OCI-LY7 (cell line): ENCODE results near the gene PPP4R4. TPM values are rescaled to one million over a fixed set of nuclear protein-coding genes. Genes with fewer than 3 reads are reported as not detected.
"Not testable (repeated sequence)": the region's sequence is repeated elsewhere in the genome, so short reads cannot be mapped to it uniquely, and the experiment has no call there.

Source experiments
- BruUV-seq: library from RNA; stranded (reverse); fragments of 400-500 nt; replicated peaks from 2 replicates; lab custom pipeline; 2021; lab: Mats Ljungman, UMichigan
- CTCF ChIA-PET: fragments of 300-600 bp; sonication (Branson Sonifier 250); formaldehyde crosslinking; loops from one replicate; lab custom pipeline; 2022; ENCODE audit warnings: antibody characterized with exemption; ENCODE audit not compliant: unreplicated experiment; lab: Charles Lee
- POLR2A ChIA-PET: fragments of 300-600 bp; sonication (Branson Sonifier 250); formaldehyde crosslinking; loops from one replicate; lab custom pipeline; 2022; ENCODE audit warnings: antibody characterized with exemption; lab: Charles Lee
- DNase-seq: peaks from one replicate; pipeline ENCODE4 v3.0.0-alpha.2; 2015; ENCODE audit warnings: low spot score
- H2AFZ ChIP-seq: fragments of 200-600 bp; sonication (generic), shearing (Covaris generic); 2 replicates; pipeline ENCODE4 v1.6.1; 2014; ENCODE audit warnings: mild to moderate bottlenecking, antibody characterized with exemption, low read length, moderate library complexity
- H3K27ac ChIP-seq: fragments of 200-600 bp; sonication (generic); 2 replicates; pipeline ENCODE4 v1.5.1; 2014; ENCODE audit warnings: mixed run types, low read depth, mild to moderate bottlenecking, moderate library complexity, low read length, inconsistent platforms; ENCODE audit not compliant: poor library complexity, severe bottlenecking
- H3K36me3 ChIP-seq: fragments of 200-600 bp; sonication (generic); 2 replicates; pipeline ENCODE4 v1.6.1; 2014; ENCODE audit warnings: mild to moderate bottlenecking, antibody characterized with exemption, low read length, moderate library complexity, mixed read lengths; ENCODE audit not compliant: insufficient read depth
- H3K4me1 ChIP-seq: fragments of 200-600 bp; sonication (generic); 2 replicates; pipeline ENCODE4 v1.5.1; 2014; ENCODE audit warnings: mild to moderate bottlenecking, low read length; ENCODE audit not compliant: insufficient read depth, poor library complexity, severe bottlenecking
- H3K4me2 ChIP-seq: fragments of 200-600 bp; sonication (generic); 2 replicates; pipeline ENCODE4 v1.6.1; 2014; ENCODE audit warnings: mild to moderate bottlenecking, low read length
- H3K4me3 ChIP-seq: fragments of 200-600 bp; sonication (generic); 2 replicates; pipeline ENCODE4 v1.5.1; 2014; ENCODE audit warnings: mild to moderate bottlenecking, low read depth, low read length; ENCODE audit not compliant: poor library complexity, severe bottlenecking
- H3K79me2 ChIP-seq: fragments of 200-600 bp; sonication (generic); 2 replicates; pipeline ENCODE4 v1.6.1; 2016; ENCODE audit warnings: low read depth, mild to moderate bottlenecking, low read length, moderate library complexity, mixed read lengths; ENCODE audit not compliant: insufficient read depth
- H3K9me2 ChIP-seq: fragments of 200-600 bp; sonication (generic); 2 replicates; pipeline ENCODE4 v1.6.1; 2016; ENCODE audit warnings: mild to moderate bottlenecking, low read length, mixed read lengths; ENCODE audit not compliant: insufficient read depth
- H3K9me3 ChIP-seq: fragments of 200-600 bp; sonication (generic); 2 replicates; pipeline ENCODE4 v1.6.1; 2014; ENCODE audit warnings: mild to moderate bottlenecking, mixed run types, low read length, mixed read lengths
- H4K20me1 ChIP-seq: fragments of 200-600 bp; sonication (generic); 2 replicates; pipeline ENCODE4 v1.6.1; 2014; ENCODE audit warnings: mild to moderate bottlenecking, antibody characterized with exemption, low read length, moderate library complexity, mixed read lengths; ENCODE audit not compliant: insufficient read depth
- CTCF ChIP-seq: fragments of 200-600 bp; sonication (generic); conservative IDR thresholded peaks from 2 replicates; pipeline ENCODE4 v1.5.1; 2014; ENCODE audit warnings: mild to moderate bottlenecking, antibody characterized with exemption, low read length, moderate library complexity, mixed read lengths
- EZH2phosphoT487 ChIP-seq: fragments of 200-600 bp; sonication (generic); IDR thresholded peaks from 2 replicates; pipeline ENCODE4 v1.6.1; 2018; ENCODE audit warnings: low read depth, borderline replicate concordance, mild to moderate bottlenecking, mixed run types, antibody characterized with exemption, low read length, moderate library complexity, mixed read lengths
- intact Hi-C: fragments of 100-400 bp; cut with micrococcal nuclease; formaldehyde crosslinking; loops from one replicate; pipeline ENCODE4 v1.10.0; 2022; ENCODE audit not compliant: unreplicated experiment
- total RNA-seq, 2 experiments: library from RNA; depleted of rRNA in 1 of 2; stranded (reverse); fragments of >200 nt in 1 of 2; shearing (Covaris generic) in 1 of 2; gene quantifications; 2 replicates each; pipeline ENCODE4 v1.2.3, GENCODE V29; 2014 to 2022

Gene PPP4R4
- total RNA-seq, 2 experiments from 2014 or later = 0.54 to 0.93 TPM

GRCh38 chr14:94293578-94293924, 119.4 kb downstream of the PPP4R4 start:
- ChIA-PET CTCF (no interaction called here), POLR2A (no interaction called here)
- H3K36me3 ChIP-seq = no peaks in the 10 kb centered on the region
- no peaks in the 10 kb centered on the region for H3K79me2 ChIP-seq
- DNase-seq = no peak
- no peaks in the 10 kb centered on the region for H3K9me2 ChIP-seq
- BruUV-seq = no TSS peak
- H3K9me3 ChIP-seq = no peaks in the 10 kb centered on the region
- H3K27ac ChIP-seq = no peak overlapping the region
- TF ChIP-seq EZH2phosphoT487 = no peak
- TF ChIP-seq CTCF = no peak
- H2AFZ ChIP-seq = no peak overlapping the region
- no peaks in the 10 kb centered on the region for H3K4me1 ChIP-seq
- H4K20me1 ChIP-seq = no peaks in the 10 kb centered on the region
- no peak overlapping the region for H3K4me2 ChIP-seq
- intact Hi-C loops = no loop called here
- H3K4me3 ChIP-seq = no peak overlapping the region

- Histone ChIP-seq H3K4me2 (no peak overlapping the region), H3K4me1 (no peaks in the 10 kb centered on the region)
- CTCF ChIA-PET = no interaction called here
These were observed 121.4 kb downstream of the PPP4R4 start for GRCh38 chr14:94295360-94296180.

GRCh38 chr14:94296181-94296545, 122.0 kb downstream of the PPP4R4 start:
- H3K79me2 ChIP-seq, intact Hi-C loops, H3K9me2 ChIP-seq, CTCF ChIA-PET, H3K4me1 ChIP-seq, BruUV-seq, H3K27ac ChIP-seq, H3K4me2 ChIP-seq, H3K36me3 ChIP-seq, POLR2A ChIA-PET, H3K9me3 ChIP-seq, H4K20me1 ChIP-seq, H3K4me3 ChIP-seq, DNase-seq, H2AFZ ChIP-seq: not testable (repeated sequence)

More at GRCh38 chr14:94295360-94296180, 121.4 kb downstream of the PPP4R4 start:
- intact Hi-C loops = no loop called here
- Histone ChIP-seq H4K20me1 (no peaks in the 10 kb centered on the region), H3K79me2 (no peaks in the 10 kb centered on the region), H2AFZ (no peak overlapping the region), H3K9me2 (no peaks in the 10 kb centered on the region), H3K9me3 (no peaks in the 10 kb centered on the region), H3K36me3 (no peaks in the 10 kb centered on the region), H3K27ac (no peak overlapping the region), H3K4me3 (no peak overlapping the region)
- POLR2A ChIA-PET = no interaction called here
- no peak for DNase-seq
- no TSS peak for BruUV-seq
- TF ChIP-seq CTCF = no peak
